Transverse colon (tissue), 3 donors: ENCODE results near the gene NXPH4.

Experiments used
- POLR2A ChIP-seq: fragments of 450-650 bp; IDR thresholded peaks from one replicate; pipeline ENCODE4 v1.6.1; 2016; ENCODE audit warnings: antibody characterized with exemption, mild to moderate bottlenecking, moderate library complexity
- TF ChIP-seq, protein P1 (sequence below), 5 experiments: fragments of 200-600 bp in 3 of 5; fragments of 450-650 bp in 2 of 5; sonication (generic) in 3 of 5; IDR thresholded peaks; 1 replicate in 2 of 5; 2 replicates in 3 of 5; pipeline ENCODE4 v1.5.1; 2016 to 2017; ENCODE audit warnings: antibody characterized with exemption in 5 of 5, inconsistent platforms in 3 of 5, mild to moderate bottlenecking in 2 of 5, moderate library complexity in 1 of 5

GRCh38 chr12:57263096-57263495 lies 46.5 kb downstream of the NXPH4 start:
- TF ChIP-seq, protein P1, sequence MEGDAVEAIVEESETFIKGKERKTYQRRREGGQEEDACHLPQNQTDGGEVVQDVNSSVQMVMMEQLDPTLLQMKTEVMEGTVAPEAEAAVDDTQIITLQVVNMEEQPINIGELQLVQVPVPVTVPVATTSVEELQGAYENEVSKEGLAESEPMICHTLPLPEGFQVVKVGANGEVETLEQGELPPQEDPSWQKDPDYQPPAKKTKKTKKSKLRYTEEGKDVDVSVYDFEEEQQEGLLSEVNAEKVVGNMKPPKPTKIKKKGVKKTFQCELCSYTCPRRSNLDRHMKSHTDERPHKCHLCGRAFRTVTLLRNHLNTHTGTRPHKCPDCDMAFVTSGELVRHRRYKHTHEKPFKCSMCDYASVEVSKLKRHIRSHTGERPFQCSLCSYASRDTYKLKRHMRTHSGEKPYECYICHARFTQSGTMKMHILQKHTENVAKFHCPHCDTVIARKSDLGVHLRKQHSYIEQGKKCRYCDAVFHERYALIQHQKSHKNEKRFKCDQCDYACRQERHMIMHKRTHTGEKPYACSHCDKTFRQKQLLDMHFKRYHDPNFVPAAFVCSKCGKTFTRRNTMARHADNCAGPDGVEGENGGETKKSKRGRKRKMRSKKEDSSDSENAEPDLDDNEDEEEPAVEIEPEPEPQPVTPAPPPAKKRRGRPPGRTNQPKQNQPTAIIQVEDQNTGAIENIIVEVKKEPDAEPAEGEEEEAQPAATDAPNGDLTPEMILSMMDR (IDR thresholded peaks at IDR 0.05) = no peak
- no peak for TF ChIP-seq POLR2A
